ENCODE results near the gene SELL.

DNA sequence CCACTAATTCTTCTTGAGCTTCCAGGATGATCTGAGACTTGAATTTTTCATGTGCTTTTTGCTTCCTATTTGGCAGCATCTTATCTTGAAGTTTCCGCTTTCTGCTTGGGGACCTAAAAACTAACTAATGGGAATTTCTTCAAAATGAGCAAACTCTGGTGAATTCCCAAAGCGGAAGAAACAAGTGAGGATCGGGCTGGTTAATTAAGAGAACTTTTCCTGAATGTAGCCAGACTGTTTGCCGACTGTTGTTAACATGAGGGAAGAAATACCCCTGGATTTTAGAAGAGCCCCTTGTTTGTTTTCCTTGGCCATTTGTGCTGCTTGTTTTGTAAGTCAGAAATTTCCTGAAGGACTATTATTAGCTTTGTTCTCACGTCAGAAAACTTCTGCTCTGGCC, 28.6 kb upstream of the SELL start:
- TF ChIP-seq SUZ12 (IDR thresholded peaks at IDR 0.05; ENCODE audit: extremely low read depth, insufficient read depth, insufficient read length) (no peak), YY1 (IDR thresholded peaks at IDR 0.05; ENCODE audit: insufficient read depth, insufficient read length) (no peak), ZNF274 (IDR thresholded peaks at IDR 0.05; ENCODE audit: low read depth, low read length) (no peak)

All from NT2/D1 (cell line).